ENCODE measurements around the gene WT1. TPM values are rescaled to one million over a fixed set of nuclear protein-coding genes. Genes with fewer than 3 reads are reported as not detected.

The WT1 gene
- total RNA-seq, 1 donor from 2014 or later = not detected

DNA sequence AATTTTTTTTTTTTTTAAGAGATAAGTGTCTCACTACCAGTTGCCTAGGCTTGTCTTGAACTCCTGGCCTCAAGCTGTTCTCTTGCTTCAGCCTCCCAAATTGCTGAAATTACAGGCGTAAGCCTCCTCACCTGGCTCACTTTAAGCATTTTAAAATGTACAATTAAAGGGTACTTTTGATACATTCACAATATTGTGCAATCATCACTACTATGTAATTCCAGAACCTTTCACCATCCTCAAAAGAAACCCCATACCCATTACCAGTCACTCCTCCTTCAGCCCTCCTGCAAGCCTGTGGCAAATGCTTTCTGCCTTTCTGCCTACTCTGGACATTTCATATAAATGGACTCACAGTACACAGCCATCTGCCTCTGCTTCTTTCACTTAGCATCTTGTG lies 34.5 kb upstream of the WT1 start:
- TF ChIP-seq, protein P1, sequence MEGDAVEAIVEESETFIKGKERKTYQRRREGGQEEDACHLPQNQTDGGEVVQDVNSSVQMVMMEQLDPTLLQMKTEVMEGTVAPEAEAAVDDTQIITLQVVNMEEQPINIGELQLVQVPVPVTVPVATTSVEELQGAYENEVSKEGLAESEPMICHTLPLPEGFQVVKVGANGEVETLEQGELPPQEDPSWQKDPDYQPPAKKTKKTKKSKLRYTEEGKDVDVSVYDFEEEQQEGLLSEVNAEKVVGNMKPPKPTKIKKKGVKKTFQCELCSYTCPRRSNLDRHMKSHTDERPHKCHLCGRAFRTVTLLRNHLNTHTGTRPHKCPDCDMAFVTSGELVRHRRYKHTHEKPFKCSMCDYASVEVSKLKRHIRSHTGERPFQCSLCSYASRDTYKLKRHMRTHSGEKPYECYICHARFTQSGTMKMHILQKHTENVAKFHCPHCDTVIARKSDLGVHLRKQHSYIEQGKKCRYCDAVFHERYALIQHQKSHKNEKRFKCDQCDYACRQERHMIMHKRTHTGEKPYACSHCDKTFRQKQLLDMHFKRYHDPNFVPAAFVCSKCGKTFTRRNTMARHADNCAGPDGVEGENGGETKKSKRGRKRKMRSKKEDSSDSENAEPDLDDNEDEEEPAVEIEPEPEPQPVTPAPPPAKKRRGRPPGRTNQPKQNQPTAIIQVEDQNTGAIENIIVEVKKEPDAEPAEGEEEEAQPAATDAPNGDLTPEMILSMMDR (IDR thresholded peaks at IDR 0.05) = no peak
- CTCF ChIA-PET = no interaction called here
- peaks cover 7% of the 10 kb centered on the region for H3K27me3 Mint-ChIP-seq
- H3K4me3 Mint-ChIP-seq = no peak overlapping the region
- POLR2A ChIA-PET = no interaction called here
- intact Hi-C loops (cut with micrococcal nuclease) = no loop called here
- ATAC-seq (ENCODE audit: low read depth) (no peak), DNase-seq (no peak)
- H3K27ac Mint-ChIP-seq = no peak overlapping the region
- no peaks in the 10 kb centered on the region for H3K9me3 Mint-ChIP-seq
- H3K36me3 Mint-ChIP-seq (ENCODE audit: low read depth) = no peaks in the 10 kb centered on the region
- no peaks in the 10 kb centered on the region for H3K4me1 Mint-ChIP-seq

DNA sequence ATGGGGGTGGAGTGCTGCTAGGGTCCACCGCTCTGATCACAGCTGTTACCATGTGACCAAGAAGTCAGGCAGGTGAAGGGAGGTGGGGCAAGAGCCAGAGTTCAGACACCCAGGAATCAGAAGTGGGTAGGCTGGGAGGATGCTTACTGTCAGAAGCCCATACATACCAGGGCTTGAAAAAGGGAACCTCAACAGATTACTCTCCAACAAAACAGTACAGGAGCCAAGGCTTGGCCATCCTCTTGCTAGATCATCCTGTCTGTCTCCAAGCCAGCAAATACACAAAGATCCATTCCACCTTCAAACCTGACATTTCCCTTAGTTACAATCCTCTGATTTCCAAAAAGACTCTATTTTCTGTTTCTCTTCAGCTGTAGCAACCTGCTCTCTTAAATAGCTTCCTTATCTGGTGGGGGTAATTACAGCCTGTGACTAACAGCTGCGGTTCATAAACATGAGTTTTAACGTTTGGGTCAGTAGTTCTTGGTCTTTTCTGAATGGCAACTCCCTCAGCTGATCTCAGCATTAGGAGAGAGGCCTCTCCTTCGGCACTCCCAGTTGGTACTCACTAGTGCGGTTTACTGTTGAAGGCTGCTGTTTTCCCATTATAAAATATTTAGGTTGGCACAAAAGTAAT lies 31.1 kb upstream of the WT1 start:
- Mint-ChIP-seq H3K4me1 (no peaks in the 10 kb centered on the region), H3K9me3 (no peaks in the 10 kb centered on the region), H3K36me3 (ENCODE audit: low read depth) (no peaks in the 10 kb centered on the region), H3K4me3 (no peak overlapping the region), H3K27me3 (peaks cover 5% of the 10 kb centered on the region), H3K27ac (no peak overlapping the region)
- ATAC-seq (ENCODE audit: low read depth) (no peak), DNase-seq (no peak)
- CTCF ChIA-PET = no interaction called here
- TF ChIP-seq, protein P1 (IDR thresholded peaks at IDR 0.05) = no peak
- POLR2A ChIA-PET = no interaction called here
- intact Hi-C loops (cut with micrococcal nuclease) = no loop called here

DNA sequence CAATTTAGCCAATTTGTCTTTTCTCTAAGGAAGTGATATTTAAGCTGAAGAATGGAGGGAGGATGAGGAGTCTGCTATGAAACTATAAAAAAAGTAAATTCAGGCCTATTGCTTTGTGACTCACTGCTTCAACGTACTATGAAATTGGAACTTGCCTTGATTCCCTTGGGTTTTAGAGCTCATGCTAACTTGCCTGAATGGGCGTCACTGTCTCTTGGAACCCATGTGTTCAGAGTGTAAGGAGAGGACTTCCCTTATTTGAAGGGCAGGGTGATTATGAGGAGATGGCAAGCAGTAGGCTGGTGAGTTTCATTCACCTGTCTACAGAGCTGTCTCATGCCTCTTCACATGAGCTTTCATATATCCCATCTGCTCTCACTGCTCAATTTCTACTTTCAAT lies 28.7 kb upstream of the WT1 start:
- POLR2A ChIA-PET = no interaction called here
- no peaks in the 10 kb centered on the region for H3K36me3 Mint-ChIP-seq (ENCODE audit: low read depth)
- ATAC-seq (ENCODE audit: low read depth) = no peak

DNA sequence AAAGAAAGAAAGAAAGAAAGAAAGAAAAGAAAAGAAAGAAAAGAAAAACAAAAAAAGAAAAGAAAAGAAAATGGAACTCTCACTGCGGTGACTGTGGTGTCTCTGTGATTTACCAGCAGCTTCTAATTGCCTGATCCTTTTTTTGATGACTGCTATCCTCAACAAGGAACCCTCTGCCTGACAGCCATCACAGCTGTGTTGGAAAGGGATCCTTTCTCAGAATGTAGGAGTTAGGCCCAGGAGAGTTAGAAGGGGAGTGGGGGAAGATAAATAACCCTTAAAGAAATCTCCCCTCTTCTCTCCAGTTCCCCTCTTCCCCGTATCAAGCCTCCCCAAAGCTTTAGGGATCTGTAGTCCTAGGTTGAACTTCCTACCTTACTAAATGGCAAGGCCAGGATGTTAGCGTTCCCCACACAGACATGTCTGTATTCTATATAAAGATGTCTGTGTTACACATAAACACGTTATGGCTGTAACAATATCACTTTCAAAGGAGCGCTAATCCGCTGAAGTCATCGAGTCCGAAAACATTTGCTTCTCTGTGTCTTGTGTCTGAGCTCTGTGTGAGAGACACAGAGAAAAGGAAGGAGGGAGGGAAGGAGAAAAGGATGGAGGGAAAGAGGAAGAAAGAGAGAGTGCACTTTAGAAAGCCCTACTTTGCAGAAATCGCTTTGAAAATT lies 26.8 kb upstream of the WT1 start:
- intact Hi-C loops (cut with micrococcal nuclease) = no loop called here
- ChIA-PET CTCF (no interaction called here), POLR2A (no interaction called here)
- no peak overlapping the region for H3K27ac Mint-ChIP-seq
- H3K27me3 Mint-ChIP-seq = peaks cover 2% of the 10 kb centered on the region
- no peaks in the 10 kb centered on the region for H3K9me3 Mint-ChIP-seq
- TF ChIP-seq, protein P1 (IDR thresholded peaks at IDR 0.05) = no peak
- DNase-seq (no peak), ATAC-seq (ENCODE audit: low read depth) (no peak)
- H3K4me3 Mint-ChIP-seq = no peak overlapping the region
- H3K4me1 Mint-ChIP-seq = no peaks in the 10 kb centered on the region
- H3K36me3 Mint-ChIP-seq (ENCODE audit: low read depth) = no peaks in the 10 kb centered on the region

More for the DNA sequence above, 28.7 kb upstream of the WT1 start:
- H3K27me3 Mint-ChIP-seq = peaks cover 4% of the 10 kb centered on the region
- no peak overlapping the region for H3K27ac Mint-ChIP-seq
- TF ChIP-seq, protein P1 (IDR thresholded peaks at IDR 0.05) = no peak
- DNase-seq = no peak
- no peak overlapping the region for H3K4me3 Mint-ChIP-seq
- H3K4me1 Mint-ChIP-seq = no peaks in the 10 kb centered on the region
- H3K9me3 Mint-ChIP-seq = no peaks in the 10 kb centered on the region
- intact Hi-C loops (cut with micrococcal nuclease) = no loop called here
- CTCF ChIA-PET = no interaction called here

DNA sequence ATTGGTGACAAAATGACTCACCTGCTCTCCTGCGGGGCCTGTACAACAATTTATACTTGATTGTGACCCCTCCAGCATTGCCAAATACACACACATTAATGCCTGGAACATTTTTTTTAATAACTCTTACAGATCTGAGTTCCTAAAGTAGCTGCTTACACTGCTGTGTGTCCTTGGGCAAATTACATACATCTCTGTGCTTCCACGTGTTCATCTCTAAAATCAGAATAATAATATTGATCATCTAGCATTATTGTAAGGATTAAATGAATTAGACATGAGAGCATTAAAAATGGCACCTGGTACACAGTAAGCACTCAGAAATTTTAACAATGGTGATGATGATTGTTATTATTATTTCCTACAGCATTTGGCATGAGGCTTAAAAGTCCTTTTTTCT lies 21.5 kb upstream of the WT1 start:
- CTCF ChIA-PET = no interaction called here
- ATAC-seq (ENCODE audit: low read depth) = no peak

More for the DNA sequence above, 21.5 kb upstream of the WT1 start:
- no peak for DNase-seq
- H3K36me3 Mint-ChIP-seq (ENCODE audit: low read depth) = no peaks in the 10 kb centered on the region
- intact Hi-C loops (cut with micrococcal nuclease) = no loop called here
- TF ChIP-seq, protein P1 (IDR thresholded peaks at IDR 0.05) = no peak
- H3K4me3 Mint-ChIP-seq = no peak overlapping the region
- H3K4me1 Mint-ChIP-seq = no peaks in the 10 kb centered on the region
- no peak overlapping the region for H3K27ac Mint-ChIP-seq
- POLR2A ChIA-PET = no interaction called here
- H3K27me3 Mint-ChIP-seq = peaks cover 2% of the 10 kb centered on the region
- H3K9me3 Mint-ChIP-seq = no peaks in the 10 kb centered on the region

All from activated B cell treated with CpG ODN at 0.5 μM for 24 hours (primary cell).